NCI-H146 (cell line): ENCODE results near the gene NMBR.
"Not testable (repeated sequence)": the region's sequence is repeated elsewhere in the genome, so short reads cannot be mapped to it uniquely, and the experiment has no call there.

Source experiments
- DNase-seq: peaks from one replicate; lab custom pipeline; 2025; lab: John Stamatoyannopoulos, UW

NMBR gene

GRCh38 chr6:142155091-142155490 is 8.2 kb upstream of the NMBR start:
- no peak for DNase-seq

- DNase-seq = no peak
These were observed 7.4 kb upstream of the NMBR start for GRCh38 chr6:142154336-142154735.

GRCh38 chr6:142153196-142153595 is 6.3 kb upstream of the NMBR start:
- DNase-seq = no peak

- no peak for DNase-seq
These were observed 5.8 kb upstream of the NMBR start for GRCh38 chr6:142152746-142153145.

GRCh38 chr6:142141531-142141930 is 5.4 kb downstream of the NMBR start:
- not testable (repeated sequence) for DNase-seq

GRCh38 chr6:142138876-142139275 is 8.0 kb downstream of the NMBR start:
- no peak for DNase-seq

- no peak for DNase-seq
These were observed 14.3 kb downstream of the NMBR start, which contains the start of gene GJE1 for GRCh38 chr6:142132625-142133024. TSS of gene GJE1 (plus strand) at chr6:142132925. CDS start at chr6:142133159, 234 bp downstream.

- no peak for DNase-seq
These were observed 16.1 kb downstream of the NMBR start for GRCh38 chr6:142130814-142131213.

- DNase-seq = no peak
These were observed 25.6 kb downstream of the NMBR start for GRCh38 chr6:142121342-142121741.

- no peak for DNase-seq
These were observed 28.0 kb downstream of the NMBR start for GRCh38 chr6:142118925-142119324.

- DNase-seq = no peak
These were observed 28.6 kb downstream of the NMBR start for GRCh38 chr6:142118328-142118727.

GRCh38 chr6:142117366-142117765 is 29.6 kb downstream of the NMBR start:
- no peak for DNase-seq

- DNase-seq = peak; percentile 88
These were observed 34.4 kb downstream of the NMBR start for GRCh38 chr6:142112451-142113061.

- not testable (repeated sequence) for DNase-seq
These were observed 36.1 kb downstream of the NMBR start for GRCh38 chr6:142110820-142111219.

- not testable (repeated sequence) for DNase-seq
These were observed 42.1 kb downstream of the NMBR start for GRCh38 chr6:142104820-142105219.

GRCh38 chr6:142088858-142089216 is 58.1 kb downstream of the NMBR start:
- DNase-seq = peak; percentile 9

- DNase-seq = peak; percentile 29
These were observed 58.7 kb downstream of the NMBR start for GRCh38 chr6:142087950-142088857.

- DNase-seq = no peak
These were observed 67.8 kb downstream of the NMBR start for GRCh38 chr6:142079130-142079529.

GRCh38 chr6:142075516-142076101 is 71.3 kb downstream of the NMBR start:
- DNase-seq = no peak

- no peak for DNase-seq
These were observed 72.4 kb downstream of the NMBR start for GRCh38 chr6:142074516-142074915.

GRCh38 chr6:142071981-142072380 is 74.9 kb downstream of the NMBR start:
- DNase-seq = no peak

- DNase-seq = no peak
These were observed 78.5 kb downstream of the NMBR start for GRCh38 chr6:142068416-142068815.

- DNase-seq = not testable (repeated sequence)
These were observed 84.1 kb downstream of the NMBR start for GRCh38 chr6:142062861-142063260.
